PC-3 (cell line): ENCODE data around the gene DPT. TPM values are rescaled to one million over a fixed set of nuclear protein-coding genes. Genes with fewer than 3 reads are reported as not detected.

Experiments used
- ATAC-seq: fragments of 200-7000 bp; cut with Tn5 transposase; 2 replicates; pipeline ENCODE4 v1.9.1; 2020; ENCODE audit warnings: mild to moderate bottlenecking, moderate library complexity
- BruUV-seq: library from RNA; stranded (reverse); fragments of 400-500 nt; replicated peaks from 2 replicates; lab custom pipeline; 2021; lab: Mats Ljungman, UMichigan
- CTCF ChIA-PET: fragments of 300-600 bp; sonication (Branson Sonifier 250); formaldehyde crosslinking; loops from one replicate; lab custom pipeline; 2022; ENCODE audit warnings: antibody characterized with exemption; lab: Charles Lee
- POLR2A ChIA-PET: fragments of 300-600 bp; sonication (Branson Sonifier 250); formaldehyde crosslinking; loops from one replicate; lab custom pipeline; 2022; ENCODE audit warnings: antibody characterized with exemption; ENCODE audit not compliant: unreplicated experiment; lab: Charles Lee
- DNase-seq: peaks from one replicate; pipeline ENCODE4 v3.0.0-alpha.2; 2015
- H2AFZ ChIP-seq: fragments of 300-600 bp; sonication (generic); 2 replicates; pipeline ENCODE4 v1.6.0; 2016; ENCODE audit warnings: antibody characterized with exemption, low read length
- H3F3A ChIP-seq: fragments of 300-600 bp; sonication (generic); one replicate; pipeline ENCODE4 v1.6.0; 2017; ENCODE audit warnings: antibody characterized with exemption, low read length, control low read depth, mild to moderate bottlenecking; ENCODE audit not compliant: unreplicated experiment
- H3K27ac ChIP-seq: fragments of 300-600 bp; sonication (generic); 2 replicates; pipeline ENCODE4 v1.5.1; 2016; ENCODE audit warnings: mild to moderate bottlenecking, low read length
- H3K27me3 ChIP-seq: fragments of 300-600 bp; sonication (generic); 2 replicates; pipeline ENCODE4 v1.6.1; 2016; ENCODE audit warnings: low read length, mixed read lengths
- H3K36me3 ChIP-seq: fragments of 300-600 bp; sonication (generic); 2 replicates; pipeline ENCODE4 v1.6.1; 2016; ENCODE audit warnings: low read depth, mixed run types, low read length, mixed read lengths
- H3K4me1 ChIP-seq: fragments of 300-600 bp; sonication (generic); 2 replicates; pipeline ENCODE4 v1.5.1; 2016; ENCODE audit warnings: low read length; ENCODE audit not compliant: insufficient read depth
- H3K4me2 ChIP-seq: fragments of 300-600 bp; sonication (generic); 2 replicates; pipeline ENCODE4 v1.6.0; 2016; ENCODE audit warnings: low read length
- H3K4me3 ChIP-seq: fragments of 300-600 bp; sonication (generic); 2 replicates; pipeline ENCODE4 v1.5.1; 2016; ENCODE audit warnings: mild to moderate bottlenecking, low read length, mixed read lengths
- H3K79me2 ChIP-seq: fragments of 300-600 bp; sonication (generic); 2 replicates; pipeline ENCODE4 v1.6.1; 2017; ENCODE audit warnings: low read length, mixed read lengths
- H3K9ac ChIP-seq: fragments of 300-600 bp; sonication (generic); 2 replicates; pipeline ENCODE4 v1.6.0; 2016; ENCODE audit warnings: mild to moderate bottlenecking, low read length
- H3K9me2 ChIP-seq: fragments of 300-600 bp; sonication (generic); replicated peaks from 2 replicates; pipeline ENCODE4 v1.6.1; 2016; ENCODE audit warnings: mixed run types, low read length, mixed read lengths
- H3K9me3 ChIP-seq: fragments of 300-600 bp; sonication (generic); 2 replicates; pipeline ENCODE4 v1.6.1; 2016; ENCODE audit warnings: low read length, mixed read lengths
- H4K20me1 ChIP-seq: fragments of 300-600 bp; sonication (generic); 2 replicates; pipeline ENCODE4 v1.6.1; 2016; ENCODE audit warnings: low read length, mixed read lengths
- CTCF ChIP-seq: fragments of 300-600 bp; sonication (generic); conservative IDR thresholded peaks from 2 replicates; pipeline ENCODE4 v1.5.1; 2017; ENCODE audit warnings: antibody characterized with exemption, low read depth, mild to moderate bottlenecking, low read length
- EZH2 ChIP-seq: fragments of 300-600 bp; sonication (generic); IDR thresholded peaks from one replicate; pipeline ENCODE4 v1.6.1; 2017; ENCODE audit warnings: antibody characterized with exemption, mild to moderate bottlenecking, low read length; ENCODE audit not compliant: unreplicated experiment
- EZH2phosphoT487 ChIP-seq: fragments of 300-600 bp; sonication (generic); IDR thresholded peaks from 2 replicates; pipeline ENCODE4 v1.6.1; 2018; ENCODE audit warnings: mild to moderate bottlenecking, antibody characterized with exemption, low read length, borderline replicate concordance
- intact Hi-C: fragments of 100-400 bp; cut with micrococcal nuclease; formaldehyde crosslinking; loops from 2 replicates; pipeline ENCODE4 v1.9.0; 2023
- total RNA-seq: library from RNA; depleted of rRNA; stranded (reverse); fragments of >200 nt; gene quantifications from 2 replicates; pipeline ENCODE4 v1.2.3, GENCODE V29; 2014

Gene DPT
- total RNA-seq, 1 experiment from 2014 or later, result not detected

GRCh38 chr1:168706391-168706992, 22.5 kb downstream of the DPT start:
- no peak for ATAC-seq
- POLR2A ChIA-PET, result no interaction called here
- no peaks in the 10 kb centered on the region for H3K9me3 ChIP-seq

GRCh38 chr1:168700575-168701268, 28.3 kb downstream of the DPT start:
- BruUV-seq, result no TSS peak
- no peaks in the 10 kb centered on the region for H3F3A ChIP-seq
- H2AFZ ChIP-seq, result no peak overlapping the region
- POLR2A ChIA-PET, result no interaction called here
- CTCF ChIA-PET, result no interaction called here
- H4K20me1 ChIP-seq, result no peaks in the 10 kb centered on the region
- no peak overlapping the region for H3K4me3 ChIP-seq
- H3K36me3 ChIP-seq, result no peaks in the 10 kb centered on the region
- no peak for TF ChIP-seq CTCF
- TF ChIP-seq EZH2phosphoT487, result no peak
- no peak for TF ChIP-seq EZH2
- no peak overlapping the region for H3K4me2 ChIP-seq
- no peaks in the 10 kb centered on the region for H3K4me1 ChIP-seq
- H3K27ac ChIP-seq, result no peak overlapping the region
- H3K9ac ChIP-seq, result no peak overlapping the region
- intact Hi-C loops, result no loop called here
- H3K27me3 ChIP-seq, result no peaks in the 10 kb centered on the region
- no peaks in the 10 kb centered on the region for H3K9me2 ChIP-seq
- ATAC-seq (no peak), DNase-seq (no peak)
- no peaks in the 10 kb centered on the region for H3K79me2 ChIP-seq
- H3K9me3 ChIP-seq, result no peaks in the 10 kb centered on the region

More at GRCh38 chr1:168706391-168706992, 22.5 kb downstream of the DPT start:
- Histone ChIP-seq H3K9ac (no peak overlapping the region), H4K20me1 (no peaks in the 10 kb centered on the region), H3K27ac (no peak overlapping the region), H3K4me3 (no peak overlapping the region), H3K36me3 (no peaks in the 10 kb centered on the region), H3K27me3 (no peaks in the 10 kb centered on the region), H3K79me2 (no peaks in the 10 kb centered on the region), H3K4me1 (peaks cover 24% of the 10 kb centered on the region), H3K9me2 (no peaks in the 10 kb centered on the region), H3K4me2 (no peak overlapping the region), H2AFZ (no peak overlapping the region), H3F3A (peaks cover 17% of the 10 kb centered on the region)
- CTCF ChIA-PET, result no interaction called here
- no peak for DNase-seq
- intact Hi-C loops, result loop anchor here (5.0 kb wide), 1 partner anchor 201 kb away; no protein-coding TSS in a partner anchor
- no TSS peak for BruUV-seq
- TF ChIP-seq EZH2phosphoT487, result no peak
- TF ChIP-seq CTCF, result no peak
- no peak for TF ChIP-seq EZH2

GRCh38 chr1:168698453-168698852, 30.6 kb downstream of the DPT start:
- H3K79me2 ChIP-seq, result no peaks in the 10 kb centered on the region
- H3K36me3 ChIP-seq, result no peaks in the 10 kb centered on the region
- H3K4me3 ChIP-seq, result no peak overlapping the region
- no peaks in the 10 kb centered on the region for H3K9me3 ChIP-seq
- DNase-seq, result no peak
- no peak overlapping the region for H3K4me2 ChIP-seq
- no peak overlapping the region for H2AFZ ChIP-seq
- ATAC-seq, result no peak
- no TSS peak for BruUV-seq
- ChIA-PET POLR2A (no interaction called here), CTCF (no interaction called here)
- intact Hi-C loops, result no loop called here
- no peaks in the 10 kb centered on the region for H3K4me1 ChIP-seq
- no peaks in the 10 kb centered on the region for H3F3A ChIP-seq
- no peaks in the 10 kb centered on the region for H3K9me2 ChIP-seq
- no peak for TF ChIP-seq CTCF
- no peak for TF ChIP-seq EZH2
- no peak for TF ChIP-seq EZH2phosphoT487
- H3K9ac ChIP-seq, result no peak overlapping the region
- H3K27me3 ChIP-seq, result no peaks in the 10 kb centered on the region
- H4K20me1 ChIP-seq, result no peaks in the 10 kb centered on the region
- H3K27ac ChIP-seq, result no peak overlapping the region
